Activated B cell treated with CpG ODN at 0.5 μM for 24 hours (primary cell): Measurements from ENCODE around the gene E2F4. TPM values are rescaled to one million over a fixed set of nuclear protein-coding genes. Genes with fewer than 3 reads are reported as not detected.

Experiments
- ATAC-seq: fragments of 200-7000 bp; cut with Tn5 transposase; one replicate; pipeline ENCODE4 v1.10.0; 2021; ENCODE audit warnings: low read depth, mild to moderate bottlenecking, moderate library complexity
- CTCF ChIA-PET: fragments of 350-600 bp; sonication (Branson Sonifier 250); formaldehyde crosslinking; loops from one replicate; lab custom pipeline; 2021; ENCODE audit warnings: antibody characterized with exemption; lab: Charles Lee
- POLR2A ChIA-PET: fragments of 350-600 bp; sonication (Branson Sonifier 250); formaldehyde crosslinking; loops from one replicate; lab custom pipeline; 2021; ENCODE audit warnings: antibody characterized with exemption; lab: Charles Lee
- DNase-seq: peaks from one replicate; pipeline ENCODE4 v3.0.0; 2022
- H3K27ac Mint-ChIP-seq: one replicate; pipeline ENCODE4 v1.8.0; 2020; ENCODE audit warnings: mixed read lengths
- H3K27me3 Mint-ChIP-seq: one replicate; pipeline ENCODE4 v1.8.0; 2021; ENCODE audit warnings: mixed read lengths
- H3K36me3 Mint-ChIP-seq: one replicate; pipeline ENCODE4 v1.8.0; 2021; ENCODE audit warnings: low read depth, mixed read lengths
- H3K4me1 Mint-ChIP-seq: one replicate; pipeline ENCODE4 v1.8.0; 2021; ENCODE audit warnings: mixed read lengths
- H3K4me3 Mint-ChIP-seq: one replicate; pipeline ENCODE4 v1.8.0; 2020; ENCODE audit warnings: mild to moderate bottlenecking, mixed read lengths
- H3K9me3 Mint-ChIP-seq: one replicate; pipeline ENCODE4 v1.8.0; 2020; ENCODE audit warnings: mixed read lengths
- intact Hi-C: fragments of 100-400 bp; cut with micrococcal nuclease; formaldehyde crosslinking; loops from one replicate; pipeline ENCODE4 v1.15.1; 2024
- total RNA-seq: library from RNA; stranded (reverse); gene quantifications from 2 replicates; pipeline ENCODE4 v1.2.3, GENCODE V29; 2022
- TF ChIP-seq, protein P1 (sequence below): fragments of 200-600 bp; IDR thresholded peaks from one replicate; pipeline ENCODE4 v1.8.0; 2022; ENCODE audit warnings: antibody characterized with exemption, mild to moderate bottlenecking

E2F4 gene
- total RNA-seq, 1 donor from 2014 or later: 128 TPM

- TF ChIP-seq, protein P1, sequence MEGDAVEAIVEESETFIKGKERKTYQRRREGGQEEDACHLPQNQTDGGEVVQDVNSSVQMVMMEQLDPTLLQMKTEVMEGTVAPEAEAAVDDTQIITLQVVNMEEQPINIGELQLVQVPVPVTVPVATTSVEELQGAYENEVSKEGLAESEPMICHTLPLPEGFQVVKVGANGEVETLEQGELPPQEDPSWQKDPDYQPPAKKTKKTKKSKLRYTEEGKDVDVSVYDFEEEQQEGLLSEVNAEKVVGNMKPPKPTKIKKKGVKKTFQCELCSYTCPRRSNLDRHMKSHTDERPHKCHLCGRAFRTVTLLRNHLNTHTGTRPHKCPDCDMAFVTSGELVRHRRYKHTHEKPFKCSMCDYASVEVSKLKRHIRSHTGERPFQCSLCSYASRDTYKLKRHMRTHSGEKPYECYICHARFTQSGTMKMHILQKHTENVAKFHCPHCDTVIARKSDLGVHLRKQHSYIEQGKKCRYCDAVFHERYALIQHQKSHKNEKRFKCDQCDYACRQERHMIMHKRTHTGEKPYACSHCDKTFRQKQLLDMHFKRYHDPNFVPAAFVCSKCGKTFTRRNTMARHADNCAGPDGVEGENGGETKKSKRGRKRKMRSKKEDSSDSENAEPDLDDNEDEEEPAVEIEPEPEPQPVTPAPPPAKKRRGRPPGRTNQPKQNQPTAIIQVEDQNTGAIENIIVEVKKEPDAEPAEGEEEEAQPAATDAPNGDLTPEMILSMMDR: no peak
- no peaks in the 10 kb centered on the region for H3K27me3 Mint-ChIP-seq
Measured at GRCh38 chr16:67238806-67239470, 47.0 kb downstream of the E2F4 start.

GRCh38 chr16:67240506-67240905, 48.6 kb downstream of the E2F4 start:
- intact Hi-C loops: loop anchor here (10.0 kb wide), 1 partner anchor 564 kb away; the partner anchor contains the start of genes RANBP10 and TSNAXIP1

More at GRCh38 chr16:67238806-67239470, 47.0 kb downstream of the E2F4 start:
- Mint-ChIP-seq H3K36me3 (peaks cover 35% of the 10 kb centered on the region), H3K27ac (no peak overlapping the region), H3K4me1 (peaks cover 5% of the 10 kb centered on the region), H3K9me3 (no peaks in the 10 kb centered on the region), H3K4me3 (no peak overlapping the region)
- ChIA-PET CTCF (no interaction called here), POLR2A (interaction anchor here (1.2 to 4.3 kb wide), 2 partner anchors 9 to 11 kb away, joined by 3 to 25 read pairs; partner anchors contain the start of genes FHOD1 and TMEM208)
- intact Hi-C loops: no loop called here
- ATAC-seq (no peak), DNase-seq (no peak)

DNA sequence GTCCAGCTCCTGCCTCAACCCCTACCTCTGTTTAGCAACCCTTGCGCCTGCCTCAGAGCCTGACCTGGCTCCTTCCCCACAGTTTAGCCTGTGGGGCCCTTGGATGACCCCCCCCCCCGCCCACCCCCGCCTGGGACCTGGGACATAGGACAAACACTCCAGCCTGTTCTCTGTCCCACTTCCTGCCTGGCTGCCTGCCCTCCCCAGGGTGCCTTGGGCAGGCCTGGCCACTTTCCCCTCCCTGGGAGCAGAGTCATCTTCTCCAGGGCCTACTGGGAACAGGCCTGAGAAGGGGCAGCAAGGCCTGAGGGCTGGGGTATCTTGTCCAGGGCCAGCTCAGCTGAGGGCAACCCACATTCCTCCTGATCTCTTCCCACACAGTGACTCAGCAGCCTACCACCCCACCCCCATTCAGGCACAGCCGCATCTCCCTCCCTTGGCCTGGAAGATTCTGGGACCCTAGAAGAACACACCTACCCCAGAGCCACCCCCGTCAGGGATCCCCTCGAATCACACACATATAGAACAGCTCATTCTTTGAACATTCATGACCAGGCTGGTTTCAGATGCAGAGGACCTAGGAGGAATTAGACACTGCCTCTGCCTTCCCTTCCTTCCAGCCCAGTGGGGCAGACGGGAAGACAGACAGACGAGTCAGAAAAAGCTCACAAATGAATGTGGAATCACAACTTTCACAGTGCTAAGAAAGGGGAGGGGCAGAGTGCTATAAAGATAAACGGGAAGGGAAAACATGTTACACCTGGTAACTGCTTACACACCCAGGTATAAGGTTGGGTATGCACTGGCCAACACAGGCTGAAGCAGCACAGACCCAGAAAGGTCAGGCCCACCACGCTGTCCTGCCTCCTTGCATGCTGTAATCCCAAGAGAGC, 49.3 kb downstream of the E2F4 start:
- no peaks in the 10 kb centered on the region for H3K9me3 Mint-ChIP-seq
- H3K4me1 Mint-ChIP-seq: peaks cover 26% of the 10 kb centered on the region
- TF ChIP-seq, protein P1: no peak
- intact Hi-C loops: loop anchor here (10.0 kb wide), 1 partner anchor 564 kb away; the partner anchor contains the start of genes RANBP10 and TSNAXIP1
- H3K27me3 Mint-ChIP-seq: no peaks in the 10 kb centered on the region
- peaks cover 27% of the 10 kb centered on the region for H3K36me3 Mint-ChIP-seq
- H3K27ac Mint-ChIP-seq: no peak overlapping the region
- ATAC-seq (no peak), DNase-seq (no peak)
- no peak overlapping the region for H3K4me3 Mint-ChIP-seq
- POLR2A ChIA-PET: interaction anchor here (0.9 kb wide), 1 partner anchor 9 kb away, joined by 3 read pairs; no protein-coding TSS in a partner anchor
- CTCF ChIA-PET: no interaction called here

More at GRCh38 chr16:67240506-67240905, 48.6 kb downstream of the E2F4 start:
- Mint-ChIP-seq H3K27ac (no peak overlapping the region), H3K4me3 (no peak overlapping the region), H3K27me3 (no peaks in the 10 kb centered on the region), H3K36me3 (peaks cover 32% of the 10 kb centered on the region), H3K9me3 (no peaks in the 10 kb centered on the region), H3K4me1 (peaks cover 21% of the 10 kb centered on the region)
- ChIA-PET CTCF (no interaction called here), POLR2A (no interaction called here)
- DNase-seq: no peak
- TF ChIP-seq, protein P1: no peak
- ATAC-seq: no peak

GRCh38 chr16:67242138-67242730, 50.3 kb downstream of the E2F4 start:
- intact Hi-C loops: loop anchor here (10.0 kb wide), 1 partner anchor 563 kb away; the partner anchor contains the start of genes RANBP10 and TSNAXIP1
- TF ChIP-seq, protein P1: no peak
- H3K4me1 Mint-ChIP-seq: peaks cover 27% of the 10 kb centered on the region
- no peaks in the 10 kb centered on the region for H3K9me3 Mint-ChIP-seq
- no peak for ATAC-seq
- CTCF ChIA-PET: no interaction called here
- no peak overlapping the region for H3K4me3 Mint-ChIP-seq
- H3K27me3 Mint-ChIP-seq: no peaks in the 10 kb centered on the region
- DNase-seq: no peak
- peak overlapping the region; percentile 13 for H3K27ac Mint-ChIP-seq
- peaks cover 19% of the 10 kb centered on the region for H3K36me3 Mint-ChIP-seq
- POLR2A ChIA-PET: interaction anchor here (0.5 to 7.7 kb wide), 4 partner anchors 10 to 263 kb away, joined by 3 to 120 read pairs (median 4); partner anchors contain the start of gene TMEM208
